Stimulated activated naive B cell treated with anti-CD40 and anti-IgM and Interleukin-4, amounts not matched to agents 10 μg/mL and 1 μg/mL and 100 μg/mL, for 72 hours (primary cell): ENCODE results near the gene PLEKHG4B.
"Not testable (repeated sequence)": the region's sequence is repeated elsewhere in the genome, so short reads cannot be mapped to it uniquely, and the experiment has no call there.

Experiments used
- ATAC-seq, 2 donors: fragments of 150-1000 bp; cut with Tn5 transposase; replicated peaks; 2 replicates each; pipeline ENCODE4 v1.10.0; 2021; ENCODE audit warnings: moderate library complexity in 1 of 2
- DNase-seq: peaks from one replicate; pipeline ENCODE4 v3.0.0; 2021
- H3K27ac Mint-ChIP-seq: one replicate; pipeline ENCODE4 v1.8.0; 2022; ENCODE audit warnings: mild to moderate bottlenecking, mixed read lengths
- H3K27me3 Mint-ChIP-seq, 2 donors: one replicate each; pipeline ENCODE4 v1.8.0; 2022; ENCODE audit warnings: mixed read lengths in 2 of 2
- H3K36me3 Mint-ChIP-seq, 2 donors: one replicate each; pipeline ENCODE4 v1.8.0; 2022; ENCODE audit warnings: mixed read lengths in 2 of 2, mild to moderate bottlenecking in 1 of 2
- H3K4me1 Mint-ChIP-seq, 2 donors: one replicate each; pipeline ENCODE4 v1.8.0; 2022; ENCODE audit warnings: mixed read lengths in 2 of 2, mild to moderate bottlenecking in 1 of 2
- H3K4me3 Mint-ChIP-seq, 2 donors: one replicate each; pipeline ENCODE4 v1.8.0; 2022; ENCODE audit warnings: mild to moderate bottlenecking in 2 of 2, mixed read lengths in 2 of 2, moderate library complexity in 1 of 2
- H3K9me3 Mint-ChIP-seq, 2 donors: one replicate each; pipeline ENCODE4 v1.8.0; 2022; ENCODE audit warnings: mixed read lengths in 2 of 2, mild to moderate bottlenecking in 1 of 2

Gene PLEKHG4B

GRCh38 chr5:190366-191035, 98.5 kb downstream of the PLEKHG4B start:
- H3K4me3 Mint-ChIP-seq, result no peak overlapping the region
- H3K27ac Mint-ChIP-seq, result no peak overlapping the region
- H3K4me1 Mint-ChIP-seq, result peaks cover 23 to 35% of the 10 kb centered on the region in 2 donors
- H3K36me3 Mint-ChIP-seq, result no peaks in the 10 kb centered on the region
- ATAC-seq (no peak), DNase-seq (no peak)
- peaks cover 16 to 22% of the 10 kb centered on the region in 2 donors for H3K27me3 Mint-ChIP-seq
- no peaks in the 10 kb centered on the region for H3K9me3 Mint-ChIP-seq

GRCh38 chr5:191036-191948, 99.3 kb downstream of the PLEKHG4B start, which contains the start of gene LRRC14B:
LRRC14B (plus strand) TSS chr5:191495; CDS start chr5:191539, 44 bp downstream.
- Mint-ChIP-seq H3K27ac (no peak within 1 kb of the TSS), H3K27me3 (peaks cover 16 to 22% of the 10 kb centered on the region in 2 donors), H3K4me1 (peaks cover 24 to 38% of the 10 kb centered on the region in 2 donors), H3K36me3 (no peaks in the 10 kb centered on the region), H3K4me3 (peak within 1 kb of the TSS; percentile 56 to 70), H3K9me3 (no peaks in the 10 kb centered on the region)
- no peak for DNase-seq
- ATAC-seq, result peak; percentile 42 to 43

GRCh38 chr5:191949-192690, 100.2 kb downstream of the PLEKHG4B start:
- H3K27me3 Mint-ChIP-seq, result peaks cover 16 to 22% of the 10 kb centered on the region in 2 donors
- no peak overlapping the region for H3K27ac Mint-ChIP-seq
- H3K36me3 Mint-ChIP-seq, result no peaks in the 10 kb centered on the region
- peak overlapping the region; percentile 56 to 57 for H3K4me3 Mint-ChIP-seq
- ATAC-seq (no peak), DNase-seq (no peak)
- H3K9me3 Mint-ChIP-seq, result no peaks in the 10 kb centered on the region
- peaks cover 24 to 38% of the 10 kb centered on the region in 2 donors for H3K4me1 Mint-ChIP-seq

GRCh38 chr5:192691-192969, 100.7 kb downstream of the PLEKHG4B start:
- Mint-ChIP-seq H3K4me3 (no peak overlapping the region), H3K36me3 (no peaks in the 10 kb centered on the region), H3K9me3 (no peaks in the 10 kb centered on the region), H3K27ac (no peak overlapping the region), H3K27me3 (peaks cover 16 to 22% of the 10 kb centered on the region in 2 donors), H3K4me1 (peaks cover 24 to 38% of the 10 kb centered on the region in 2 donors)
- ATAC-seq (no peak), DNase-seq (no peak)

GRCh38 chr5:192970-193831, 101.2 kb downstream of the PLEKHG4B start:
- no peak for DNase-seq
- ATAC-seq, result no peak
- no peak overlapping the region for H3K27ac Mint-ChIP-seq
- H3K4me3 Mint-ChIP-seq, result no peak overlapping the region
- H3K9me3 Mint-ChIP-seq, result no peaks in the 10 kb centered on the region
- peaks cover 16 to 22% of the 10 kb centered on the region in 2 donors for H3K27me3 Mint-ChIP-seq
- H3K36me3 Mint-ChIP-seq, result no peaks in the 10 kb centered on the region
- H3K4me1 Mint-ChIP-seq, result peaks cover 22 to 35% of the 10 kb centered on the region in 2 donors

- no peak overlapping the region for H3K4me3 Mint-ChIP-seq
- no peak overlapping the region for H3K27ac Mint-ChIP-seq
- peaks cover 15 to 26% of the 10 kb centered on the region in 2 donors for H3K4me1 Mint-ChIP-seq
- H3K27me3 Mint-ChIP-seq, result peaks cover 16 to 17% of the 10 kb centered on the region in 2 donors
- ATAC-seq, result no peak
- H3K36me3 Mint-ChIP-seq, result peaks cover 0 to 4% of the 10 kb centered on the region in 2 donors
- no peaks in the 10 kb centered on the region for H3K9me3 Mint-ChIP-seq
- no peak for DNase-seq
Observed at GRCh38 chr5:194102-194501, 102.1 kb downstream of the PLEKHG4B start.

- H3K4me3 Mint-ChIP-seq, result no peak overlapping the region
- H3K27ac Mint-ChIP-seq, result no peak overlapping the region
- H3K36me3 Mint-ChIP-seq, result peaks cover 0 to 8% of the 10 kb centered on the region in 2 donors
- H3K9me3 Mint-ChIP-seq, result no peaks in the 10 kb centered on the region
- ATAC-seq (no peak), DNase-seq (no peak)
- H3K4me1 Mint-ChIP-seq, result peaks cover 15 to 25% of the 10 kb centered on the region in 2 donors
- peaks cover 16 to 17% of the 10 kb centered on the region in 2 donors for H3K27me3 Mint-ChIP-seq
Observed at GRCh38 chr5:194603-195209, 102.7 kb downstream of the PLEKHG4B start.

GRCh38 chr5:195401-196160, 103.6 kb downstream of the PLEKHG4B start:
- ATAC-seq (no peak), DNase-seq (no peak)
- H3K27ac Mint-ChIP-seq, result no peak overlapping the region
- no peaks in the 10 kb centered on the region for H3K9me3 Mint-ChIP-seq
- peaks cover 0 to 10% of the 10 kb centered on the region in 2 donors for H3K36me3 Mint-ChIP-seq
- H3K27me3 Mint-ChIP-seq, result peaks cover 9 to 12% of the 10 kb centered on the region in 2 donors
- H3K4me3 Mint-ChIP-seq, result no peak overlapping the region
- peaks cover 13 to 19% of the 10 kb centered on the region in 2 donors for H3K4me1 Mint-ChIP-seq

- peaks cover 9% of the 10 kb centered on the region in 2 donors for H3K27me3 Mint-ChIP-seq
- H3K27ac Mint-ChIP-seq, result no peak overlapping the region
- ATAC-seq, result no peak
- no peak for DNase-seq
- H3K36me3 Mint-ChIP-seq, result peaks cover 0 to 10% of the 10 kb centered on the region in 2 donors
- H3K4me1 Mint-ChIP-seq, result peaks cover 14 to 20% of the 10 kb centered on the region in 2 donors
- H3K4me3 Mint-ChIP-seq, result no peak overlapping the region
- H3K9me3 Mint-ChIP-seq, result no peaks in the 10 kb centered on the region
Observed at GRCh38 chr5:196350-196749, 104.4 kb downstream of the PLEKHG4B start.

- H3K9me3 Mint-ChIP-seq, ATAC-seq, DNase-seq, H3K27ac Mint-ChIP-seq, H3K4me3 Mint-ChIP-seq, H3K27me3 Mint-ChIP-seq: not testable (repeated sequence)
- H3K36me3 Mint-ChIP-seq, result peaks cover 0 to 13% of the 10 kb centered on the region in 2 donors
- H3K4me1 Mint-ChIP-seq, result peaks cover 18 to 26% of the 10 kb centered on the region in 2 donors
Observed at GRCh38 chr5:197031-197430, 105.1 kb downstream of the PLEKHG4B start.

- ATAC-seq (no peak), DNase-seq (no peak)
- Mint-ChIP-seq H3K27me3 (no peaks in the 10 kb centered on the region), H3K36me3 (peaks cover 3 to 21% of the 10 kb centered on the region in 2 donors), H3K27ac (peak overlapping the region; percentile 47), H3K4me1 (peaks cover 15 to 24% of the 10 kb centered on the region in 2 donors), H3K9me3 (no peaks in the 10 kb centered on the region), H3K4me3 (no peak overlapping the region)
Observed at GRCh38 chr5:197892-198489, 106.0 kb downstream of the PLEKHG4B start.

GRCh38 chr5:198516-199196, 106.7 kb downstream of the PLEKHG4B start:
- peaks cover 15 to 24% of the 10 kb centered on the region in 2 donors for H3K4me1 Mint-ChIP-seq
- ATAC-seq, result no peak
- no peak for DNase-seq
- peaks cover 6 to 26% of the 10 kb centered on the region in 2 donors for H3K36me3 Mint-ChIP-seq
- no peak overlapping the region for H3K4me3 Mint-ChIP-seq
- no peaks in the 10 kb centered on the region for H3K9me3 Mint-ChIP-seq
- no peaks in the 10 kb centered on the region for H3K27me3 Mint-ChIP-seq
- H3K27ac Mint-ChIP-seq, result no peak overlapping the region
